GM21825 (cell line): Measurements from ENCODE around the gene UBA52.

Experiments used
- ATAC-seq: cut with Tn5 transposase; IDR thresholded peaks from one replicate; pipeline ENCODE4 v1.9.1; 2021; ENCODE audit warnings: mild to moderate bottlenecking, moderate library complexity; ENCODE audit not compliant: unreplicated experiment

UBA52 gene

GRCh38 chr19:18607226-18608101, 35.8 kb downstream of the UBA52 start:
- ATAC-seq, result no peak

- no peak for ATAC-seq
Observed at GRCh38 chr19:18608102-18608804, 36.6 kb downstream of the UBA52 start.

DNA sequence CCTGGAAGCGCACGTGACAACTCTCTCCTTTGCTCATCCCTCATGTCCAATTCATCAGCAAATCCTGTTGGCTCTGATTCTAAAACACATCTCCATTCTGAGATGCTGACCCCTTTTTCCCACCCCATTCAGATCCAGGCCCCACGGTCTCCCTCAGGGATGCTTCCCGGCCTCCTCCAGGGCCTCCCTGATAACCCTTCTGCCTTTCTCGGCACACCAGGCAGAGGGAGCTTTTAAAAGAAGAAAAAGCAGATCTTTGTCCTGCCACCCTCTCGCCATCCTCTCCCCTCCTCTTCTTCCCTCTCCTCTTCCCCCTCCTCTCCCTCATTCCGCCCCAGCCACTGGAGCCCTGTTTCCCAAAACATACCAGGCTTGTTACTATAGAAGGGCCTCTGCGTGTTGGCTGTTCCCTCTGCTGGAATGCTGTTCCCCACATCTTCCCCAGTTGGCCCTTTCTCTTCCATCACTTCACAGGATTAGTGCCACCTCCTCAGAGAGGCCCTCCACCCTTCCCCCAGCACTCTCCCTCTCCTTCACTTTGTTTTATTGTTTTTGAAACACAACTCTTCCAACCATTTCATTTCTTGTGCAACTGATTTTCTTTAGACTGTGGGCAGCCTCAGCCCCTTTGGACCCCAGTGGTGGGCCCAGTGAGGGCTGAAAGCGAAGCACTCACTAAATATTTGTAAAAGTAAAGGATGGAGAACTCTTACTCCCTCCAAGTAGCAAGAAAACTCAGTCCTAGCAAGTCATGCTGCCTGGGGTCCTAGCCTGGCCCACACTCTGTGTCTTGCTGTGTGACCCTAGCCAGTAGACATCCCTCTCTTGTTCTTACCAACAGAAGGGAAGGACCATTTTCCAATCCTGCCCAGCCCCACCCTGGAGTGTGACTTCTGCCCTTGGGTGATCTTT, 37.4 kb downstream of the UBA52 start:
- ATAC-seq, result no peak

GRCh38 chr19:18609717-18610051, 38.0 kb downstream of the UBA52 start:
- ATAC-seq, result no peak

DNA sequence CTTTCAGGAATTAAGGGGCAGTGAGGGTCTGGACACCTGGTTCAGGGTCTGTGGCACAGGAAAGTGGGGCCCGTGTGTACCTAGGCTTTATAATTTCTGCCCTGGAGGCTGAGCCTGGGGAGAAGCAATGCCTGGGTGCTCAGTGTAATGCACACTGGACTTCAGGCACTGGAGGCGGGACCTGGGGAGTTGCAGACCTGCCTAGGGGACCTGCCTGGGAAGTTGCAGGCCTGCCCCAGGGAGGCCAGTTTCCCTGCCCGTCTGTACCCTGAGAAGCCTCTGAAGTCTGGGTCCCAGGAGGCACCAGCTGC, 38.5 kb downstream of the UBA52 start:
- ATAC-seq, result no peak

GRCh38 chr19:18610556-18611326, 39.1 kb downstream of the UBA52 start:
- no peak for ATAC-seq

GRCh38 chr19:18611327-18612050, 39.8 kb downstream of the UBA52 start:
- no peak for ATAC-seq

- no peak for ATAC-seq
Observed at GRCh38 chr19:18612051-18612771, 40.6 kb downstream of the UBA52 start.

DNA sequence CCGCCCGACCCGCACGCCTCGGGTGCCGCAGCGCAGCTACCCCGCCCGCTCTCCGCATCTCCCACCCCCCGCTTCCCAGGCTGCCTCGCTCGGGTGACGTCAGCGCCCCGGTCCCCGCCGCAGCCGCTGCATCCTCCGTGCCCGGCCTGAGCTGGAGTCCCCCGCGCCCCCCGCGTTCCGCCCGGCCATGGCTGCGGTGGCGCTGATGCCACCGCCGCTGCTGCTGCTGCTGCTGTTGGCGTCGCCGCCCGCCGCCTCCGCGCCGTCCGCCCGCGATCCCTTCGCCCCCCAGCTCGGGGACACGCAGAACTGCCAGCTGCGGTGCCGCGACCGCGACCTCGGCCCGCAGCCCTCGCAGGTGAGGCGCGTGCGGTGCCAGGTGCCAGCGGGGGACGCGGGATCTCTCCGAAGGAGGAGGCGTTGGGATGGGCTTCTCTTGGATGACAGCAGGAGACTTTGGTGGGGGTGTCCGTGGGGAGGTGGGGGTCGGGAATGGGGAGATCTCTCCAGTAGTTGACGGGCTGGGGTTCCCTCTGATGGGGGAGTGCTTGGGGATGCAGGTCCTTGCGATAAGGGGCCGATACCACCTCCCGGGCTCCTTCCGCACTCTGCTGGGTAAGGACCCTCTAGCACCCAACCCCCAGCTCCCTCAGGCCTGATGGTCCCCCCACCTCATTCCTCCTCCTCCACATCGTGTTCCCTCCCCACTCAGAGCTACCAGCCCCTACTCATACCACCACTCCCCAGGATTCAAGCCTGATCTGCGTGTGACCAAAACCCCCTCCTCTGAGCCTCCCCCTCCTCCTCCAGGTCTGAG, 41.3 kb downstream of the UBA52 start, which contains the start of gene TMEM59L:
Gene TMEM59L (plus strand): TSS at position 99 of the 817 bp plus-strand sequence. CDS start 89 bp downstream, at position 188.
- no peak for ATAC-seq

- ATAC-seq, result no peak
Observed at GRCh38 chr19:18613589-18614234, 42.1 kb downstream of the UBA52 start.

DNA sequence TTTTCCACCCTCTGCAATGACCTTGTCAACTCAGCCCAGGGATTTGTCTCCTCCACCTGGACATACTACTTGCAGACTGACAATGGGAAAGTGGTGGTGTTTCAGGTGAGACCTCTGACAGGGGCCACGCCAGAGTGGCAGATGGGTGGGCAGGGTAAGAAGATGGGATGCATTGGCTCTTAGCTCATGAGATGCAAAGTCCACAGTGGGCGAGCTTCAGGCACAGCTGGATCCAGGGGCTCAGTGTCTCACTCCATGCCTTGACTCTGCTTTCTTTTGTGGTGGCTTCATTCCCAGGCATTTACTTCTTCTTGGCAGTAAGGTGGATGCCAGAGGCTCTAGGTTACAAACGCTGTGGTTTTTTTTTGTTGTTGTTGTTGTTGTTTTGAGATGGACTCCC, 44.4 kb downstream of the UBA52 start:
- no peak for ATAC-seq

DNA sequence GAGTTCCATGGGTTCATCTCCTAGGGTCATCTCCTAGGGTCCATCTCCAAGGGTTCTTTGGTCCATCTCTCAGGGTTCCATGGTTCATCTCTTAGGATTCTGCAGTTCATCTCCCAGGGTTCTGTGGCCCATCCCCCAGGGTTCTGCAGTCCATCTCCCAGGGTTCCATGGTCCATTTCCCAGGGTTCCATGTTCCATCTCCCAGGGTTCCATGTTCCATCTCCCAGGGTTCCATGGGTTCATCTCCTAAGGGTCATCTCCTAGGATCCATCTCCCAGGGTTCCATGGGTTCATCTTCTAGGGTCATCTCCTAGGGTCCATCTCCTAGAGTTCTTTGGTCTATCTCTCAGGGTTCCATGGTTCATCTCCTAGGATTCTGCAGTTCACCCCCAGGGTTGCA, 45.9 kb downstream of the UBA52 start:
- ATAC-seq, result no peak

DNA sequence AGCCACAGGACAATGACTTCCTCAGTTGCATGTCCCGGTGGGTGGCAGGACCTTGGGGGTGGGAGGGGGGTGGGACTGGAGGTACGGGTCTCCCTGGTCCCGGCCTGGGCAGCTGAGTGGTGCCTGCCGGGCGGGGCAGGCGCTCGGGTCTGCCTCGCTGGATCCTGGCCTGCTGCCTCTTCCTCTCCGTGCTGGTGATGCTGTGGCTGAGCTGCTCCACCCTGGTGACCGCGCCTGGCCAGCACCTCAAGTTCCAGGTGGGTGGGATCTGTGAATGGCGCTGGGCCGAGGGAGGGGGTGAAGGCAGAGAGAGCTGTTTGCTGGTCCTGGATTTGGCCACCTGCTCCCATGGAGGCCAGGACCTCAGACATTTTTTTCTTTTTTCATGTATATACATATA, 46.6 kb downstream of the UBA52 start:
- ATAC-seq, result no peak

DNA sequence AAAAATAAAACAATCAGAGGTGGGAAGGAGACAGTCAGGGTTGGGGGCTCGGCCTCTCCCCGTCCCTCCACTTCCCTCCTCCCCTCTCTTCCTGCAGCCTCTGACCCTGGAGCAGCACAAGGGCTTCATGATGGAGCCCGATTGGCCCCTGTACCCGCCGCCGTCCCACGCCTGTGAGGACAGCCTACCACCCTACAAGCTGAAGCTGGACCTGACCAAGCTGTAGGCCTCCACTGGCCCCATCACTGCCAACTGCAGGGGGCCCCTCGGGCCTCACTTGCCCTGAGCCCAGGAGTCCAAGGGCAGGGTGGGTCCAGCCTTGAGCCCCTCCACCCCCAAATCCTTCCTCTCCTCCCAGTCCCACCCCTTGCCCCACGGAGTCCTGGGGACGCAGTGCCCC, 48.7 kb downstream of the UBA52 start:
- no peak for ATAC-seq

DNA sequence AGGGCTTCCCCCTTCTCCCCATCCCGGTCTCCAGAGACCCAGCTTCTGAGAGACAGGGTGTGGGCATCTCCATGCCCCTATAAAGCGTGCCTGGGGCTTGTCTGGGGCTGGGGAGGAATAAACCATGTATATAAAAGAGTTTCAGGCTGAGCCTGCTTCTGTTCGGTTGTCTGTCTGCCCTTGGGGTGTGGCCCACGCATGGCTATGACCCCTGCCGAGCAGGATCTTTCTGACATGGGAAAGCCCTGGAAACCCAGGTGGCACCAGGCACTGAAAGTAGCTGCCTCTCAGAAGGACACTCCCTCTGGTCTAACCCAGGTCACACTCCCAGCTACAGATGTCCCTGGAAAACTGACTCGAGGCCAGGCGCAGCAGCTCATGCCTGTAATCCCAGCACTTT, 49.2 kb downstream of the UBA52 start:
- ATAC-seq, result no peak

- ATAC-seq, result no peak
Observed at GRCh38 chr19:18626906-18627305, 55.2 kb downstream of the UBA52 start.
